HepG2 (cell line): ENCODE measurements around the gene ITIH1. TPM values are rescaled to one million over a fixed set of nuclear protein-coding genes. Genes with fewer than 3 reads are reported as not detected.

Experiments used
- DRAP1 ChIP-seq: IDR thresholded peaks from 2 replicates; pipeline ENCODE4 v1.6.1; 2016; ENCODE audit warnings: missing genetic modification reagents, missing compliant biosample characterization
- FUBP1 ChIP-seq: sonication (generic); formaldehyde crosslinking; IDR thresholded peaks from 2 replicates; pipeline ENCODE4 v1.5.1; 2020; ENCODE audit warnings: missing genetic modification reagents, mild to moderate bottlenecking, borderline replicate concordance
- HNRNPLL ChIP-seq: fragments of 200-400 bp; formaldehyde crosslinking; IDR thresholded peaks from 2 replicates; pipeline ENCODE4 v1.6.1; 2017; ENCODE audit warnings: mild to moderate bottlenecking, low read depth, low read length; ENCODE audit not compliant: poor library complexity, severe bottlenecking
- HNRNPUL1 ChIP-seq: fragments of 200-400 bp; formaldehyde crosslinking; IDR thresholded peaks from 2 replicates; pipeline ENCODE4 v1.6.1; 2017; ENCODE audit warnings: low read depth, mild to moderate bottlenecking, low read length, moderate library complexity
- KLF12 ChIP-seq: sonication (generic); formaldehyde crosslinking; IDR thresholded peaks from 2 replicates; pipeline ENCODE4 v1.4.0; 2020; ENCODE audit warnings: missing genetic modification reagents, borderline replicate concordance
- SRSF1 ChIP-seq: fragments of 200-400 bp; formaldehyde crosslinking; optimal IDR thresholded peaks from 2 replicates; pipeline ENCODE3; 2017; ENCODE audit warnings: mild to moderate bottlenecking, low read depth, low read length, moderate library complexity
- TOE1 ChIP-seq: sonication (generic); formaldehyde crosslinking; IDR thresholded peaks from 2 replicates; pipeline ENCODE4 v1.4.0; 2020; ENCODE audit warnings: mild to moderate bottlenecking, missing genetic modification reagents
- ZBTB38 ChIP-seq: sonication (generic); formaldehyde crosslinking; IDR thresholded peaks from 2 replicates; pipeline ENCODE4 v1.5.1; 2020; ENCODE audit warnings: mild to moderate bottlenecking, missing genetic modification reagents
- ZBTB40 ChIP-seq, 2 experiments: fragments of 450-650 bp in 1 of 2; sonication (generic) in 1 of 2; formaldehyde crosslinking in 1 of 2; IDR thresholded peaks; 2 replicates each; pipeline versions ENCODE4 v1.6.1 to v1.8.0; 2016 to 2022; ENCODE audit warnings: antibody characterized with exemption in 1 of 2, mild to moderate bottlenecking in 1 of 2, missing genetic modification reagents in 1 of 2
- ZC3H4 ChIP-seq: sonication (generic); formaldehyde crosslinking; IDR thresholded peaks from 2 replicates; pipeline ENCODE4 v1.4.0; 2020; ENCODE audit warnings: missing genetic modification reagents, borderline replicate concordance
- ZMYM2 ChIP-seq: sonication (generic); formaldehyde crosslinking; IDR thresholded peaks from 2 replicates; pipeline ENCODE4 v1.8.0; 2022; ENCODE audit warnings: mild to moderate bottlenecking, missing genetic modification reagents
- ZNF160 ChIP-seq: sonication (generic); formaldehyde crosslinking; IDR thresholded peaks from 2 replicates; pipeline ENCODE4 v1.8.0; 2022; ENCODE audit warnings: mild to moderate bottlenecking, inconsistent platforms, missing genetic modification reagents
- ZNF232 ChIP-seq: sonication (generic); formaldehyde crosslinking; IDR thresholded peaks from 2 replicates; pipeline ENCODE4 v1.4.0; 2020; ENCODE audit warnings: missing genetic modification reagents, borderline replicate concordance
- ZNF3 ChIP-seq: IDR thresholded peaks from 2 replicates; pipeline ENCODE4 v1.7.0; 2017; ENCODE audit warnings: inconsistent platforms
- ZNF451 ChIP-seq: sonication (generic); formaldehyde crosslinking; IDR thresholded peaks from 2 replicates; pipeline ENCODE4 v1.5.0; 2020; ENCODE audit warnings: mild to moderate bottlenecking, missing genetic modification reagents
- ZNF510 ChIP-seq: sonication (generic); formaldehyde crosslinking; IDR thresholded peaks from 2 replicates; pipeline ENCODE4 v1.4.0; 2020; ENCODE audit warnings: low read depth, mild to moderate bottlenecking, missing genetic modification reagents
- ZNF629 ChIP-seq: sonication (generic); formaldehyde crosslinking; conservative IDR thresholded peaks from 2 replicates; pipeline ENCODE4 v1.5.0; 2020; ENCODE audit warnings: missing genetic modification reagents
- ZNF709 ChIP-seq: sonication (generic); formaldehyde crosslinking; IDR thresholded peaks from 2 replicates; pipeline ENCODE4 v1.5.0; 2020; ENCODE audit warnings: mild to moderate bottlenecking, missing genetic modification reagents
- ZNF883 ChIP-seq: sonication (generic); formaldehyde crosslinking; IDR thresholded peaks from 2 replicates; pipeline ENCODE4 v1.5.1; 2020; ENCODE audit warnings: mild to moderate bottlenecking, missing genetic modification reagents; ENCODE audit errors: not compliant biosample characterization
- polyA plus RNA-seq, 8 experiments: library from polyadenylated mRNA; depleted of rRNA in 3 of 8; stranded (reverse) in 7 of 8; unstranded in 1 of 8; fragments of >200 nt; fragmentation: Illumina TruSeq in 4 of 8; extraction: Trizol in 4 of 8; gene quantifications; 2 replicates each; pipeline versions ENCODE4 v1.2.1 to v1.2.3, GENCODE V29; 2011 to 2016; ENCODE audit warnings: low read depth in 4 of 8, missing spikeins in 1 of 8, mixed read lengths in 1 of 8; ENCODE audit not compliant: insufficient read depth in 1 of 8
- total RNA-seq, 5 experiments: library from RNA; depleted of rRNA; stranded (reverse); fragments of >200 nt; fragmentation: Illumina TruSeq; extraction: Trizol; gene quantifications; 2 replicates each; pipeline ENCODE4 v1.2.3, GENCODE V29; 2016; ENCODE audit warnings: low read depth in 1 of 5

ITIH1 gene
- total and polyA plus RNA-seq, 2 of the 13 experiments (the other 11 are each of a cell fraction or from before 2014, with no cell fraction given), result 12.3 to 19.6 TPM

GRCh38 chr3:52792413-52792812 is 15.0 kb downstream of the ITIH1 start (continued):
- TF ChIP-seq ZBTB40 (IDR thresholded peaks at IDR 0.05) (no peak), ZBTB40 (CRISPR knock-in tag; IDR thresholded peaks at IDR 0.05) (no peak), HNRNPLL (no peak), ZMYM2 (CRISPR knock-in tag) (no peak), ZNF709 (CRISPR knock-in tag) (no peak), ZNF451 (no peak), KLF12 (CRISPR knock-in tag) (no peak), DRAP1 (CRISPR knock-in tag) (no peak), ZNF3 (no peak), SRSF1 (no peak), ZBTB38 (no peak), ZNF883 (no peak), ZNF629 (CRISPR knock-in tag) (no peak), FUBP1 (CRISPR knock-in tag) (no peak), ZNF510 (CRISPR knock-in tag) (no peak; the same call in 1 of the 2 replicates), ZC3H4 (CRISPR knock-in tag) (no peak), TOE1 (CRISPR knock-in tag) (no peak), ZNF232 (CRISPR knock-in tag) (no peak), ZNF160 (CRISPR knock-in tag) (no peak), HNRNPUL1 (no peak)
